HUDEP-2 (cell line): Measurements from ENCODE around the gene SPTBN1.

ENCODE experiments used
- DNase-seq, 76 experiments: peaks; one replicate each; lab custom pipeline; 2025; ENCODE audit not compliant: unreplicated experiment in 76 of 76; lab: John Stamatoyannopoulos, UW

The SPTBN1 gene

GRCh38 chr2:54546518-54546917 is 90.4 kb downstream of the SPTBN1 start:
- no peak for DNase-seq

- no peak for DNase-seq
These were observed 91.0 kb downstream of the SPTBN1 start for GRCh38 chr2:54546923-54547720.

GRCh38 chr2:54549430-54549829 is 93.3 kb downstream of the SPTBN1 start:
- no peak for DNase-seq

- no peak for DNase-seq
These were observed 93.9 kb downstream of the SPTBN1 start for GRCh38 chr2:54549917-54550518.

DNA sequence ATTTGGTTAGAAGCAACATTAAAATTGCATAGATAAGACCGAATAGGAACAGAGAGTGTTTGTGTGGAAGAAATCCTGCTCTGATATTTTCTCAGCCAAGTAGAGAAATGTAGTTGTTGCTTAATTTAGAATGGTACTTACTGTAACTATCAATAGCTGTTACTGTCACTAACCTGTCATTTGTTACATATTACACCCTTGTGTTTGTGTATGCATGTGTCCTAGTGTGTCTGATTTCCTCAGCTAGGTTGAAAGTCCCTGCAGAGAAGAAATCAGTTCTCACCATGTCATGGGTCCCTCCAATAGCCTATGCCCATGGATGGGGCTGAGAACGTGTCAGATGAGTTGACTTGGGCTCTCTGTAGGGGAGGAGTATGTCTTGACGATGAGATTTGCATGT is 94.4 kb downstream of the SPTBN1 start:
- DNase-seq, result no peak

DNA sequence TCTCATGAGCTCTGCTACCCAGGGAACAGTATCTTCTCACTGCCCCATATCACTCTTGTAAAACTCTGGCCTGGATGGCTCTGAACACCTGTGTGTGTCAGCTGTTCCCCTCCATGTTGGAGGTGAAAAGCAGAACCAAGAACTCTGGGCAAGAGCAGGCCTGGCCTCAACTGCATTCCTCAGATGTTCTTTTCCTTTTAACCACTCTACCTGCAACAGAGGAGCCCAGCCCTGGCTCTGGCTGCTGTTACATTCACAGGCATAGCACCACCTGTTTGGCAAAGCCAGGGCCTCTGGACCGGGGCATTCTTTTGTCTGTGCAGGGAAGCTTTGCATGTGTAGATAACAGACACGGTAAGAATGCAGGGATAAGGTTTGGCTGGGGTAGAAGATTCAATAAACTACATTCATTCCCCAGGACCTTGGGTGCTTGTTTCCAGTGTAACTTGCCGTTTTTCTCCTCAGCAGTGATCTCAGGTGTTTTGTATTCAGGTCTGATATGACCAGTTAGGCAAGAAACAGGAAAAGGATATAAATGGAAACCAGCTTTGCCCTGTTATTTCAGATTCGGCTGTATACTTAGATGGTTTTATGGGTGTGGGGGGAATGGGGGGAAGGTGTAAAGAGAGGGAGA is 95.1 kb downstream of the SPTBN1 start:
- DNase-seq, result no peak

GRCh38 chr2:54553075-54553474 is 96.9 kb downstream of the SPTBN1 start:
- no peak for DNase-seq

DNA sequence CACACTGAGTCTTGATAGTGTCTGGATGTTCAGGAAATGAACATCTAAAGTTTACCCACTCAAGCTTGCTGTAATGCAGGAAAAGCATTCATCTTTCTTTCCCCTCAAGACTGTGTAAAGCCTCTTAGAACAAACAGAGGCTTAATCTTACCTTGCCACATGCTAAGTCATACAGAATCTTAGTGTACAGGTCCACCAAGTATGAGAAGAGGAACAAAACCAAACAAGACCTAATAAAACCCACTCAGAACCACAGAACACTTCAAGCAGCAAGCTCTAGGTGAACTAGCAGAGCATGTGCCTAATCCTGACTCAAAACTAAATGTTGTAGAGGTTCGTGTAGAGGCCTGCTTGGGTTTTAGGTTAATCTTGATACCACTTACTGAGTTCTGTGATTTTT is 97.6 kb downstream of the SPTBN1 start:
- no peak for DNase-seq

- DNase-seq, result no peak
These were observed 99.3 kb downstream of the SPTBN1 start for GRCh38 chr2:54555318-54555837.

- no peak for DNase-seq
These were observed 100.5 kb downstream of the SPTBN1 start for GRCh38 chr2:54556621-54557121.

DNA sequence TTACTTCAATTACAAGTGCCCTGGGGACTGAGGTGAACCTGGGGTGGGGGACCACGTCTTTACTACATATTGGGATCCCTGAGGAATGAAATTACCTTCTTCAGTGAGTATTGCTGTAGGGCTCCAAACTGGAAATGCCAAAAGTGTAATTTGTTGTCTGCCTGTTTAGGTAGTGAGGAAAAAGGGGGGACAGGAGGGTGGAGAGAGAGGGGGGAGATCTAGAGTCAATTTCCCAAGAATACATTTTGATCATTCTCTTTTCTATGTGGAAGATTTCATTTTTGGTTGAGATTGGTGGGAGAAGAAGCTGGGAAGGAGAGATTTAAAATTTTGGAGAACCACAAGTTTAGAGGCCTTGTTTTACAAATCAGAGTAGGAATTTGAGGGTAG is 101.1 kb downstream of the SPTBN1 start:
- no peak for DNase-seq

DNA sequence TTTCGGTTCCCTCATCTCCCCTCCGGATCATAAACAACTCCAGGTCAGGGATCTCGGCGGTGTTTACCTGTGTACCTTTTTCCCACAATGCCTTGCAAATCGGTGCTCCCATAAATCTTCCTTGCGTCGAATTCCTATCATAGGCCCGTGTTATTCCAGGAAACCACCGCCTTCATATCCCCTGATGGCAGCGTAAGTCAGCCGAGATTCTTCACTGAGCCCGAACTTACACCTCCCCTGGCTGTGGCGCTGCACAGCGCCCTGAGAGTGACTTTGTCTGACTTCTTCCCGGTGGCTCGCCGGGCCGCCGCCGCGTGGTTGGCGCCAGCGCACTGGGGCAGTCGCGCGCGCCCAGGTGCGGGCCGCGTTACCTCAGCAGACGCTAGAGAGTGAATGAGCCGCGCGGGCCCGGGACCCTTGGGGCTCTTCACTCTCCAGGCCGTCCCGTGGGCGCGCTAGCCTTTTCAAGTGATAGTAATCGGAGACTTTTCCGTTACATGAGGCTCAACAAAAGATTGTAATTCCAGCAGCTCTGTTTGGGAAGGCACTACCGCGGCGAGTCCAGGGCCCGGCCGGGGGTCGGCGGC is 101.6 kb downstream of the SPTBN1 start:
- DNase-seq, result peak in 17 of 76 experiments; percentile 6 to 38 (median 21)

- peak in 41 of 76 experiments; percentile 1 to 60 (median 25) for DNase-seq
These were observed 102.3 kb downstream of the SPTBN1 start for GRCh38 chr2:54558188-54559005.

GRCh38 chr2:54559006-54559445 is 102.9 kb downstream of the SPTBN1 start:
- peak in 1 of 76 experiments; percentile 16 for DNase-seq

GRCh38 chr2:54559593-54560145 is 103.5 kb downstream of the SPTBN1 start:
- no peak for DNase-seq

DNA sequence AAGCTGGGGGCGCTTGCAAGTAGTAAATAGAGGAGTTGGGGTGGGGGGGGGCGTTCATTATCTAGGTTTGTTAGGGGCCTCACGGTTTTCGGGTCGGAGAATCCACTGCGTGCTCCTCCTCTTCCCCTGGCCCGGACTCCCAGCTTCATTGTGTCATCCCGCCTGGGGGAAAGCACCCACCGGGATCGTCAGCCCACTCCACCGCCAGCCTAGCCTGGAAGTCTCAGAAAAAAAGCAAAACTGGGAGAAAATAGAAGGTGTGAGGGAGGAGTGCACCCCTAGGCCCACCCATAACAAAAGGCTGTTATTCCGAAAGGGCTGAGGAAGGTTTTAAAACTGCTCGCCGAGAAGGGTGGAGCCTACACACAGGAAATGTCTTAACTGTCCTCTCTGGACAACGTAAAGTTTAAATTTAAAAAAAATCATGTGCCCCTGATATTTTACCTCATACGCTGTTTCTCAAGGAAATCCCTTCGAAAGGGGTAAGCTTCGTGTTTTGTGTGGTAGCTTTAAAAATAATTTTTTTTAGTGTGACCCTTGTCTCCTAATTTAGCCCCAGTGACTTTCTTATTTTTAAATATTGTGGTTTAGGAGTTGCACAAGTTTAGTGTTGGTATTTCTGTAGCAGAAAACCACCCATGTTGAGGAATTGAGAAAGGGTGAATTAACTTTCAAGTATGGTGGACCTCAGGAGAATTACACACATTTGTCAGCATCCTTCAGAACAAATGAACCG is 104.2 kb downstream of the SPTBN1 start:
- DNase-seq, result no peak

DNA sequence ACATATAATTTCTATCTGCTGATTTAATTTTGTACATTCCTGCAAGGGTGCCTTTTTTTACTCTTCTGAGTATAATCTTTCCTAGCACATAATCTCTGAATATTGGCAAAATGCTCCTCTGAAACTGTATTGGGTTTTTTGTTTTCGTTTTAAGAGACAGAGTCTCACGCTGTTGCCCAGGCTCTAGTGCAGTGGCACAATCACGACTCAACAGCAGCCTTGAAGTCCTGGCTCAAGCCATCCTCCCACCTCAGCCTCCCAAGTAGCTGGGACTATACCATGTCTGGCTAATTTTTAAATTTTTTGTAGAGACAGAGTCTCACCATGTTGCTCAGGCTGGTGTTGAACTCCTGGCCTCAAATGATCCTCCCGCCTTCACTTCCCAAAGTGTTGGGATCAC is 104.9 kb downstream of the SPTBN1 start:
- no peak for DNase-seq

DNA sequence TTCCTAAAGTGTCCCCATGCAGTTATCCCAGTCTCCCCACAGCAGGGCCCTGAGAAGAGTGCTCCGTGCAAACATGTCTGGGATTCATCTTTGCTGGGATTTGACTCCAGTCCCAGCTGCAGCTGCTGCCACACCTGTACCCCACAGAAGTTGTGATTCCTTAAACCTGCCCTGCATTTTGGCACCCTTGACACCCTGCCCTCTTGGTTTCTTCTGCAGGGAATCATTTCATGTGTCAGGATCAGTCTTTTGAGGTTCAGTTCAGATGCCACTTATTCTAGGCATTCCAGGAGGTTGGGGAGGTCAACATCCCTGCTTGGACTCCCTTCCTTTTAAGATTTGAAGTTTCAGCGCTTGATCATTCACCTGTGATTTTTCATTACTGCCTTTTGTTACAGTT is 108.3 kb downstream of the SPTBN1 start:
- DNase-seq, result no peak

DNA sequence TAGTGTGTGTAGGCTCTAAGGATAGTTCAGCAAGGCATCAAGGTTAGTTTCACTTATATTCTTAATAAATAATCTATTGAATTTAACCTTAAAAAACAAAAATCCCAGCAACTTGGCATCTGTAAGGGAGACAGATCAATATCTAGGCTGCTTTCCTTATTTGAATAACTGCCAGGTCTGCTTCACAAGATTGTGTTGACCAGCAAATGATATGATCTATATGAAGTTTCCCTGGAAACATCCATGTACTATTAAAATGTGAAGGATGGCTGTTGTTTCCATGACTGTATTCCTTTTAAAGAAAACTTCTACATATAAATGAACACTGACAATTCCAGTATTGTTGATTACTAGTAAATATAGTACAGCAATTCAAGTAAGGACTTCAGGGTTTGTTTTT is 109.4 kb downstream of the SPTBN1 start:
- DNase-seq, result no peak
